Stimulated activated naive CD8-positive, alpha-beta T cell treated with anti-CD3 and anti-CD28 coated beads, Interleukin-15, amount 100 ng/mL, for 72 hours (primary cell): ENCODE results near the gene DCT.

Source experiments
- ATAC-seq: fragments of 150-1000 bp; cut with Tn5 transposase; 2 replicates; pipeline ENCODE4 v1.10.0; 2021; ENCODE audit warnings: mild to moderate bottlenecking, moderate library complexity
- DNase-seq, 2 donors: peaks; one replicate each; pipeline ENCODE4 v3.0.0; 2021 to 2022
- H3K27ac Mint-ChIP-seq, 2 donors: one replicate each; pipeline ENCODE4 v1.8.0; 2022; ENCODE audit warnings: mild to moderate bottlenecking in 2 of 2, mixed read lengths in 2 of 2, moderate library complexity in 2 of 2
- H3K27me3 Mint-ChIP-seq: one replicate; pipeline ENCODE4 v1.8.0; 2022; ENCODE audit warnings: mixed read lengths
- H3K4me1 Mint-ChIP-seq: one replicate; pipeline ENCODE4 v1.8.0; 2022; ENCODE audit warnings: mild to moderate bottlenecking, mixed read lengths
- H3K4me3 Mint-ChIP-seq, 2 donors: one replicate each; pipeline ENCODE4 v1.8.0; 2022; ENCODE audit warnings: mild to moderate bottlenecking in 2 of 2, mixed read lengths in 2 of 2, moderate library complexity in 1 of 2
- H3K9me3 Mint-ChIP-seq, 2 donors: one replicate each; pipeline ENCODE4 v1.8.0; 2022; ENCODE audit warnings: mixed read lengths in 2 of 2

Gene DCT

GRCh38 chr13:94389604-94390351, 89.7 kb downstream of the DCT start:
- Mint-ChIP-seq H3K27ac (no peak overlapping the region), H3K4me3 (no peak overlapping the region), H3K27me3 (peaks cover 12% of the 10 kb centered on the region), H3K9me3 (no peaks in the 10 kb centered on the region), H3K4me1 (peaks cover 9% of the 10 kb centered on the region)
- DNase-seq (no peak), ATAC-seq (no peak)

- no peaks in the 10 kb centered on the region for H3K27me3 Mint-ChIP-seq
- H3K4me3 Mint-ChIP-seq: no peak overlapping the region
- peaks cover 9% of the 10 kb centered on the region for H3K4me1 Mint-ChIP-seq
- no peak overlapping the region for H3K27ac Mint-ChIP-seq
- no peak for ATAC-seq
- no peaks in the 10 kb centered on the region for H3K9me3 Mint-ChIP-seq
- no peak for DNase-seq
These were observed 92.4 kb downstream of the DCT start for GRCh38 chr13:94387047-94387446.
